NCI-H82 treated with DMSO at 0.1 percent for 48 hours (cell line): ENCODE data around the gene FHIT.
"Not testable (repeated sequence)": the region's sequence is repeated elsewhere in the genome, so short reads cannot be mapped to it uniquely, and the experiment has no call there.

Experiments
- DNase-seq: peaks from one replicate; lab custom pipeline; 2025; ENCODE audit not compliant: unreplicated experiment; lab: John Stamatoyannopoulos, UW

Gene FHIT

DNA sequence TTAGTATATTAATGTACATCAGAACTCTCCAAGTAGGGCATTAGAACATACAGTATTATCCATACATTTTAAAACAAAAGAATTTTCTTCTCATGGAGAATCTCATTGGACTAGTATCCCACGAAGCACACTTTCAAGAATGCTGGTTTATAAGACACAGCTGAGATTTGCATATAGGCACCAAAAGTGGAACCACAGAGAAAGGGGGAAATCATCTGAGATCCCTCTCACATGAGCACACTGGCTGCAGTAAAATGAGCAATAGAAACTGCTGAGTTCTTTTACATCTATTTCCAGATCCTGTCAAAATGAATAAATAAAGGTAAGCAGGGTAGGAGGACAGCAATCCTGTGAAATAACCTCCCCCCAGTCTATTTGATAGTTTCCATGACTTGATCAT lies 665.3 kb downstream of the FHIT start:
- DNase-seq: no peak

- no peak for DNase-seq
Observed at GRCh38 chr3:60584250-60584649, 667.0 kb downstream of the FHIT start.

DNA sequence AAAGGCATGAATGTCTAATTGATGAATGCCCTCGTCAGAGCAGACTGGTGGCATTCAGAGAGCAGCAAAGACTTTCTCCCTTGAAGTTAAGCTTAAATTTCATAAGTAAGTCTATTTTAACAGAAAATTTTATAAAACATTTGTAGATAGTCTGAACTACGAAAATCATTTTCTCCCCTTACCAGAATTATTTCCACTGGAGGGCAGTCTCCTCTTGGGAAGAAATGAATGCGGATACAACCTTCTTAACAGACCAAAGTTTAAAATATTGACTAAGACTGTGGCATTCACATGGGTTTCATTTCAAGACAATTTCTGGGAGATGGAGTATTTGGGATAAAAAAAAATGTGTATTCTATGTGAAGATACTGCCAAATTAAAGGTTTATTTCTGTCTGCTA lies 669.0 kb downstream of the FHIT start:
- no peak for DNase-seq

DNA sequence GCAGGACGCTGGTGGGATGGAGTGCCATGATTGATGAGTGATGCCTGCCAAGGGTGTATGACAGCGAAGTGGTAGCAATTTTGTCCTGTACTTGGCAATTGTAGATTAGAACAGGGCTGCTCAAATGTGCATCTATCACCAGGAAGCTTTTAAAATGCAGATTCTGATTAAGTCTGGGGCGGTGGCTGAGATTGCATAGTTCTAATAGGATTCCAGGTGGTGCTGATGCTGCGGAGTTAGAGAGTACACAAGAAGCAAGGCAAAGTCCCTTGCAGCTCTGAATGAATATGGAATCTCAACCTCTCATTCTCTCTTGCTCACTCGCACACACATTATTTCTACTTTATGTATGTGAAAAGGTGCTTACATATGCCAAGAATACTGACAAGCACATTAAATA lies 670.4 kb downstream of the FHIT start:
- no peak for DNase-seq

GRCh38 chr3:60579734-60580133 lies 671.5 kb downstream of the FHIT start:
- no peak for DNase-seq

DNA sequence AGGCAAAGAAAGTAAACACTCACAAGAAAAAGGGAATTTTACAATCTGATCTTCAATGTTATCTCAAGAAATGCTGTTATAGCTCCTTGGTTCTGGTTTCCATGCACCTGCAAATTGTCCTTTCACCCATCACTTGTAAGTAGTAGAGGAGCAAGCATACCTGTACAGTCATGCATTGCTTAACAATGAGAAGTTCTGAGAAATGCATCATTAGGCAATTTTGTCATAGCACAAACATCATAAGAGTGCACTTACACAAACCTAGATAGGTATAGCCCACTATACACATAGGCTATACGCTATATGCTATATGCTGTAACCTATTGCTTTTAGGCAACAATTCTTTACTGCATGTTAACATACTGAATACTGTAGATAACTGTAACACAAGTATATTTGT lies 672.3 kb downstream of the FHIT start:
- no peak for DNase-seq

- DNase-seq: no peak
Observed at GRCh38 chr3:60577601-60578000, 673.7 kb downstream of the FHIT start.

GRCh38 chr3:60575718-60576272 lies 675.5 kb downstream of the FHIT start:
- no peak for DNase-seq

GRCh38 chr3:60574046-60574769 lies 677.0 kb downstream of the FHIT start:
- DNase-seq: no peak

DNA sequence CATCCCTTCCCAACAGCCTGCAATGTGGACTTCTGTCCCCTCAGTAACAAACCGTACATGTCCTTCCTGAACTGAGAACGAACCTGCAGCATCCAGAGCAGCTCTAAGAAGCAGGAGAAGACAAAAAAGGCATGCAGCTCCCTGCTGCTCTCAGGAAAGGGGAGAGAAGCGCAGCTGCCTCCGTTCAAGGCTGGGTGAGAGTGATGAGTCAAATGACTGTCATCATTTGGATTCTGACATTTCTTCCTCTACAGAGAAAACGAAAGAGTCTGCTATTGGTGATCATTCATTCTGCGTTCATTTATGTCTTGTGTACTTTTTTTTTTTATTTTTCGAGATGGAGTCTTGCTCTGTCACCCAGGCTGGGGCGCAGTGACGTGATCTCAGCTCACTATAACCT lies 677.8 kb downstream of the FHIT start:
- DNase-seq: no peak

GRCh38 chr3:60571511-60571910 lies 679.7 kb downstream of the FHIT start:
- no peak for DNase-seq

- DNase-seq: no peak
Observed at GRCh38 chr3:60557122-60557521, 694.1 kb downstream of the FHIT start.

- no peak for DNase-seq
Observed at GRCh38 chr3:60555686-60556354, 695.4 kb downstream of the FHIT start.

GRCh38 chr3:60553144-60553543 lies 698.1 kb downstream of the FHIT start:
- no peak for DNase-seq

GRCh38 chr3:60552581-60552980 lies 698.7 kb downstream of the FHIT start:
- DNase-seq: no peak

- DNase-seq: no peak
Observed at GRCh38 chr3:60551455-60552209, 699.6 kb downstream of the FHIT start.

DNA sequence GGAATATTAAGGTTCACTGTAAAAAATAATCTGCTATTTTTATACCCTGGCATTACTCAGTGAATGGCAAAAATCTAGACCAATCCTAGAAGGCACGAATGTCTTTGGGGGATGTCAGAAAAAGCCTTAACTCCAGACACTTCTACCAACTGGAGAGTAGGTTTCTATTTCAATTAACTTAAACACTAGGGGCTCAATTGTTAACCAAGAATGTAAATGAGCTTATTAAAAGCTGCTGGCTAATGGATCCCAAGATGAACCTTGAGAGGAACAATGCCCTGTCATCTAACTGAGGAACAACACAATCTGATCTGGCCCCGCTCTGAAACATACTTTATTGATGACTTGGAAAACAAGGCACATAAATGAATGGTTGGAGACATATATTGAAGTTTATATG lies 701.4 kb downstream of the FHIT start:
- DNase-seq: no peak

DNA sequence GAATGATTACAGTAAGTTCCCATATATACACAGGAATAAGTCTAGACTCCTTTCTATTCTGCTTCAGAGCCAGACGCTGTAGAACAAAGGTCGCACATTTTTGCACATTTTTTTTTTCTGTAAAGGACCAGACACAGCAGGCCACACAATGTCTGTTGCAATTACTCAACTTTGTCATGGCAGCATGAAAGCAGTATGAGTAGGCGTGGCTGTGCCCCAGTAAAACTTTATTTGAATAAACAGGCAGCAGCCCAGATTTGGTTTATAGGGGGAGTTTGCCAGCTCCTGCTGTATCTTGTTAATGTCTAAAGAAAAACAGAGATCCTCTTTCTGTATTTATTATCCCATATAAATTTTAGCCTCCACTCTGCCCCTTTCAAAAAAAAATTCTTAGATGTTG lies 708.3 kb downstream of the FHIT start:
- no peak for DNase-seq

DNA sequence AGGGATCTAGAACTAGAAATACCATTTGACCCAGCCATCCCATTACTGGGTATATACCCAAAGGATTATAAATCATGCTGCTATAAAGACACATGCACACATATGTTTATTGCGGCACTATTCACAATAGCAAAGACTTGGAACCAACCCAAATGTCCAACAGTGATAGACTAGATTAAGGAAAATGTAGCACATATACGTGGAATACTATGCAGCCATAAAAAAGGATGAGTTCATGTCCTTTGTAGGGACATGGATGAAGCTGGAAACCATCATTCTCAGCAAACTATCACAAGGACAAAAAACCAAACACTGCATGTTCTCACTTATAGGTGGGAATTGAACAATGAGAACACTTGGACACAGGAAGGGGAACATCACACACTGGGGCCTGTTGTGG lies 711.9 kb downstream of the FHIT start:
- DNase-seq: not testable (repeated sequence)

DNA sequence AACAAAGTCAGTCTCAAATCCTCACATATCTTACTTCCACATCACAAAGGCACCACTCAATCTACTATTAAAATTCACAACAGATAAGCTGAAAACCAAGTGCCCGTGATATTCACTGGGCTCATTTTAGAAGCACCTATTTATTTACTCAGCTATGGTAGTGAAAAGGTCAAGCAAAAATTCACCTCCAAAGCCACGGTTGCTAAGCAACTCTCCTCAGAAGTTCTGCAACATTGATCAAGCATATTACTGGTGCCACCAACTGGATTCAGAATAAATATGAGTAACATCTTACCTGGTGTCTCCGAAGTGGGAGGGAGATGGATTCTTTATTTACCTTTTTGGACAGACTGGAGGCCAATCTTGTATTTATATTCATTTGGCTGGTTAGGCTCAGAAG lies 714.8 kb downstream of the FHIT start:
- no peak for DNase-seq

GRCh38 chr3:60531759-60532158 lies 719.5 kb downstream of the FHIT start:
- no peak for DNase-seq

- no peak for DNase-seq
Observed at GRCh38 chr3:60528651-60529050, 722.6 kb downstream of the FHIT start.
